ENCODE data around the gene IGFBP4. TPM values are rescaled to one million over a fixed set of nuclear protein-coding genes. Genes with fewer than 3 reads are reported as not detected.

Gene IGFBP4
- total and polyA plus RNA-seq, 2 donors (not counting 1 experiment from before 2014, with no cell fraction given) = 4.6 to 31.3 TPM

DNA sequence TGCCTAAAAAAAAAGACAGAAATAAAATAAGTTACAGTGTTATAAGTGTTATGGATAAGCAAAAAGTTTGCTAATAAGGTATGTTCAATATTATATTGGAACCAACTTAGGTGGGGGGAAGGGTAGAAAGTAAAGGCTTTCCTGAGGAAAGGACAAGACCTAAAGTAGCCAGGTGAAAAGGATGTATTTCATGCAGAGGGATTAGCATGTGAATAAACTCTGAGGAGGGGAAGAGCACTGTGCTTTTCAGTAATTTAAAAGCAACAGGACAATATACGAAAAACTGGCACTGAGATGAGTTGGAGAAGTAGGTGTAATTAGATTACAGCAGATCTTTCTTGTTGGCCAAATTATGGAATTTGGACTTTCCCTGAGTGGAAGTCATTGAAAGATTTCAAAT lies 33.2 kb upstream of the IGFBP4 start:
- Histone ChIP-seq H3K9me3 (ENCODE audit: control extremely low read depth in 1 of 3, control insufficient read depth in 2 of 3, insufficient read depth in 1 of 3, low read length in 2 of 3) (no peaks in the 10 kb centered on the region), H3K27ac (ENCODE audit: low read length in 2 of 2) (no peak overlapping the region), H3K4me3 (ENCODE audit: control extremely low read depth in 1 of 5, extremely low read depth in 1 of 5, insufficient read depth in 1 of 5, low read depth in 2 of 5, low read length in 4 of 5) (no peak overlapping the region), H3K4me2 (replicated peaks; ENCODE audit: low read depth, low read length, poor library complexity, severe bottlenecking) (no peak overlapping the region), H4K20me1 (ENCODE audit: control insufficient read depth, insufficient read depth, low read length, poor library complexity, severe bottlenecking) (no peaks in the 10 kb centered on the region), H3K79me2 (ENCODE audit: control insufficient read depth, insufficient read depth, low read length) (no peaks in the 10 kb centered on the region), H2AFZ (ENCODE audit: insufficient read depth, low read depth, low read length, poor library complexity, severe bottlenecking) (no peak overlapping the region), H3K36me3 (replicated peaks in 1 of 2; ENCODE audit: control extremely low read depth in 1 of 2, control insufficient read depth in 1 of 2, extremely low read depth in 1 of 2, insufficient read depth in 2 of 2, low read length in 1 of 2) (no peaks in the 10 kb centered on the region), H3K4me1 (ENCODE audit: control insufficient read depth in 2 of 2, insufficient read depth in 2 of 2, low read length in 2 of 2) (no peaks in the 10 kb centered on the region), H3K27me3 (replicated peaks in 1 of 4; ENCODE audit: control extremely low read depth in 1 of 4, control insufficient read depth in 3 of 4, insufficient read depth in 4 of 4, low read length in 3 of 4) (no peaks in the 10 kb centered on the region), H3K9ac (ENCODE audit: low read length) (no peak overlapping the region)
- Mint-ChIP-seq H3K4me3 (no peak overlapping the region), H3K4me1 (no peaks in the 10 kb centered on the region), H3K27ac (no peak overlapping the region), H3K9me3 (ENCODE audit: insufficient read depth) (no peaks in the 10 kb centered on the region), H3K27me3 (no peaks in the 10 kb centered on the region)
- DNase-seq (no peak), ATAC-seq (ENCODE audit: low read depth) (no peak)
- TF ChIP-seq, protein P1, sequence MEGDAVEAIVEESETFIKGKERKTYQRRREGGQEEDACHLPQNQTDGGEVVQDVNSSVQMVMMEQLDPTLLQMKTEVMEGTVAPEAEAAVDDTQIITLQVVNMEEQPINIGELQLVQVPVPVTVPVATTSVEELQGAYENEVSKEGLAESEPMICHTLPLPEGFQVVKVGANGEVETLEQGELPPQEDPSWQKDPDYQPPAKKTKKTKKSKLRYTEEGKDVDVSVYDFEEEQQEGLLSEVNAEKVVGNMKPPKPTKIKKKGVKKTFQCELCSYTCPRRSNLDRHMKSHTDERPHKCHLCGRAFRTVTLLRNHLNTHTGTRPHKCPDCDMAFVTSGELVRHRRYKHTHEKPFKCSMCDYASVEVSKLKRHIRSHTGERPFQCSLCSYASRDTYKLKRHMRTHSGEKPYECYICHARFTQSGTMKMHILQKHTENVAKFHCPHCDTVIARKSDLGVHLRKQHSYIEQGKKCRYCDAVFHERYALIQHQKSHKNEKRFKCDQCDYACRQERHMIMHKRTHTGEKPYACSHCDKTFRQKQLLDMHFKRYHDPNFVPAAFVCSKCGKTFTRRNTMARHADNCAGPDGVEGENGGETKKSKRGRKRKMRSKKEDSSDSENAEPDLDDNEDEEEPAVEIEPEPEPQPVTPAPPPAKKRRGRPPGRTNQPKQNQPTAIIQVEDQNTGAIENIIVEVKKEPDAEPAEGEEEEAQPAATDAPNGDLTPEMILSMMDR (IDR thresholded peaks at IDR 0.05) = no peak
- TF ChIP-seq EZH2 (IDR thresholded peaks at IDR 0.05; ENCODE audit: borderline replicate concordance, insufficient read depth, low read depth, low read length, poor library complexity, severe bottlenecking) = no peak
- ChIA-PET CTCF (interaction anchor here (0.6 to 7.9 kb wide), 7 partner anchors 13 to 208 kb away, joined by 3 to 52 read pairs (median 4); partner anchors contain the start of gene GJD3), POLR2A (no interaction called here)
- intact Hi-C loops (cut with micrococcal nuclease) = no loop called here
- 100% methylated on average over 1 of the region's 1 CpG for WGBS (ENCODE audit: insufficient coverage)

DNA sequence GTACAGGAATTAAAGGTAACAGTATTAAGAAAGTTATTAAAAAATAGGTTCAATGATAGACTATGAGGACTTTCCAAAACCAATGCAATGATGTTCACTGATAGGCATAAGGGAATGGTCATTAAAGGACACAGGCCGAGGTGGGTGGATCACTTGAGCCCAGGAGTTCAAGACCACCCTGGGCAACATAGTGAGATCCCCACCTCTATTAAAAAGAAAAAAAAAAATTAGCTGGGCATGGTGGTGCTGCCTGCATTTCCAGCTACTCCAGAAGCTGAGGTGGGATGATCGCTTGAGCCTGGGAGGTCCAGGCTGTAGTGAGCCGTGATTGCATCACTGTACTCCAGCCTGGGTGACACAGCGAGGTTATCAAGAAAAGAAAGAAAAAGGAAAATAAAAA lies 31.4 kb upstream of the IGFBP4 start:
- Mint-ChIP-seq H3K27ac (no peak overlapping the region), H3K4me1 (peaks cover 4% of the 10 kb centered on the region), H3K9me3 (ENCODE audit: insufficient read depth) (no peaks in the 10 kb centered on the region), H3K27me3 (no peaks in the 10 kb centered on the region), H3K4me3 (no peak overlapping the region)
- no peak for DNase-seq
- 100% methylated on average over 3 of the region's 4 CpGs for WGBS (ENCODE audit: insufficient coverage)
- no peaks in the 10 kb centered on the region for H3K9me3 ChIP-seq (ENCODE audit: control extremely low read depth in 1 of 3, control insufficient read depth in 2 of 3, insufficient read depth in 1 of 3, low read length in 2 of 3)
- peaks cover under 1 to 2% of the 10 kb centered on the region in 2 donors for H3K4me1 ChIP-seq (ENCODE audit: control insufficient read depth in 2 of 2, insufficient read depth in 2 of 2, low read length in 2 of 2)
- H4K20me1 ChIP-seq (ENCODE audit: control insufficient read depth, insufficient read depth, low read length, poor library complexity, severe bottlenecking) = no peaks in the 10 kb centered on the region
- H3K4me3 ChIP-seq (ENCODE audit: control extremely low read depth in 1 of 5, extremely low read depth in 1 of 5, insufficient read depth in 1 of 5, low read depth in 2 of 5, low read length in 4 of 5) = no peak overlapping the region
- ChIA-PET CTCF (interaction anchor here (0.7 to 8.1 kb wide), 11 partner anchors 11 to 210 kb away, joined by 3 to 65 read pairs (median 4); partner anchors contain the start of gene GJD3), POLR2A (no interaction called here)
- no peaks in the 10 kb centered on the region for H3K36me3 ChIP-seq (replicated peaks in 1 of 2; ENCODE audit: control extremely low read depth in 1 of 2, control insufficient read depth in 1 of 2, extremely low read depth in 1 of 2, insufficient read depth in 2 of 2, low read length in 1 of 2)
- no peak for ATAC-seq (ENCODE audit: low read depth)
- H3K4me2 ChIP-seq (replicated peaks; ENCODE audit: low read depth, low read length, poor library complexity, severe bottlenecking) = no peak overlapping the region
- no peak overlapping the region for H3K9ac ChIP-seq (ENCODE audit: low read length)
- H3K27ac ChIP-seq (ENCODE audit: low read length in 2 of 2) = no peak overlapping the region
- no peaks in the 10 kb centered on the region for H3K27me3 ChIP-seq (replicated peaks in 1 of 4; ENCODE audit: control extremely low read depth in 1 of 4, control insufficient read depth in 3 of 4, insufficient read depth in 4 of 4, low read length in 3 of 4)
- no peak overlapping the region for H2AFZ ChIP-seq (ENCODE audit: insufficient read depth, low read depth, low read length, poor library complexity, severe bottlenecking)
- peaks cover 13% of the 10 kb centered on the region for H3K79me2 ChIP-seq (ENCODE audit: control insufficient read depth, insufficient read depth, low read length)
- TF ChIP-seq, protein P1 (IDR thresholded peaks at IDR 0.05) = no peak
- intact Hi-C loops (cut with micrococcal nuclease) = no loop called here
